HepG2 (cell line): ENCODE measurements around the gene MAP3K2. TPM values are rescaled to one million over a fixed set of nuclear protein-coding genes. Genes with fewer than 3 reads are reported as not detected.

Experiments used
- BCL6 ChIP-seq: IDR thresholded peaks from 2 replicates; pipeline ENCODE4 v1.6.1; 2016; ENCODE audit warnings: missing genetic modification reagents, missing compliant biosample characterization
- CENPBD1 ChIP-seq: sonication (generic); formaldehyde crosslinking; IDR thresholded peaks from 2 replicates; pipeline ENCODE4 v1.8.0; 2022; ENCODE audit warnings: missing genetic modification reagents, low read depth, mild to moderate bottlenecking, borderline replicate concordance
- DNMT3B ChIP-seq: conservative IDR thresholded peaks from 2 replicates; pipeline ENCODE4 v1.6.1; 2016; ENCODE audit warnings: missing biosample characterization, control low read depth
- E2F1 ChIP-seq: sonication (generic); formaldehyde crosslinking; IDR thresholded peaks from 2 replicates; pipeline ENCODE4 v1.5.0; 2020; ENCODE audit warnings: missing genetic modification reagents
- E2F2 ChIP-seq: sonication (generic); formaldehyde crosslinking; IDR thresholded peaks from 2 replicates; pipeline ENCODE4 v1.4.0; 2020; ENCODE audit warnings: missing genetic modification reagents, borderline replicate concordance
- HMG20B ChIP-seq: conservative IDR thresholded peaks from 2 replicates; pipeline ENCODE4 v1.6.1; 2016; ENCODE audit warnings: missing genetic modification reagents, missing compliant biosample characterization
- IRF9 ChIP-seq: sonication (generic); formaldehyde crosslinking; IDR thresholded peaks from 2 replicates; pipeline ENCODE4 v1.8.0; 2022; ENCODE audit warnings: missing genetic modification reagents, mild to moderate bottlenecking, borderline replicate concordance
- JUNB ChIP-seq: sonication (generic); formaldehyde crosslinking; IDR thresholded peaks from 2 replicates; pipeline ENCODE4 v1.8.0; 2022; ENCODE audit warnings: missing genetic modification reagents, mild to moderate bottlenecking, borderline replicate concordance
- MLXIP ChIP-seq: sonication (generic); formaldehyde crosslinking; IDR thresholded peaks from 2 replicates; pipeline ENCODE4 v1.9.0; 2021; ENCODE audit warnings: missing genetic modification reagents, borderline replicate concordance
- PATZ1 ChIP-seq: sonication (generic); formaldehyde crosslinking; IDR thresholded peaks from 2 replicates; pipeline ENCODE4 v1.4.0; 2020; ENCODE audit warnings: missing genetic modification reagents
- ZNF274 ChIP-seq: sonication (generic); formaldehyde crosslinking; IDR thresholded peaks from 2 replicates; pipeline ENCODE4 v1.5.1; 2020; ENCODE audit warnings: mild to moderate bottlenecking, missing genetic modification reagents
- ZNF441 ChIP-seq: sonication (generic); formaldehyde crosslinking; IDR thresholded peaks from 2 replicates; pipeline ENCODE4 v1.7.0; 2021; ENCODE audit warnings: missing genetic modification reagents, borderline replicate concordance
- ZNF451 ChIP-seq: sonication (generic); formaldehyde crosslinking; IDR thresholded peaks from 2 replicates; pipeline ENCODE4 v1.5.0; 2020; ENCODE audit warnings: mild to moderate bottlenecking, missing genetic modification reagents
- ZNF460 ChIP-seq: sonication (generic); formaldehyde crosslinking; IDR thresholded peaks from 2 replicates; pipeline ENCODE4 v1.5.1; 2020; ENCODE audit warnings: missing genetic modification reagents, mild to moderate bottlenecking, borderline replicate concordance
- ZNF792 ChIP-seq: IDR thresholded peaks from 2 replicates; pipeline ENCODE4 v1.6.1; 2016
- polyA plus RNA-seq, 8 experiments: library from polyadenylated mRNA; depleted of rRNA in 3 of 8; stranded (reverse) in 7 of 8; unstranded in 1 of 8; fragments of >200 nt; fragmentation: Illumina TruSeq in 4 of 8; extraction: Trizol in 4 of 8; gene quantifications; 2 replicates each; pipeline versions ENCODE4 v1.2.1 to v1.2.3, GENCODE V29; 2011 to 2016; ENCODE audit warnings: low read depth in 4 of 8, missing spikeins in 1 of 8, mixed read lengths in 1 of 8; ENCODE audit not compliant: insufficient read depth in 1 of 8
- total RNA-seq, 5 experiments: library from RNA; depleted of rRNA; stranded (reverse); fragments of >200 nt; fragmentation: Illumina TruSeq; extraction: Trizol; gene quantifications; 2 replicates each; pipeline ENCODE4 v1.2.3, GENCODE V29; 2016; ENCODE audit warnings: low read depth in 1 of 5

Gene MAP3K2
- total and polyA plus RNA-seq, 2 of the 13 experiments (the other 11 are each of a cell fraction or from before 2014, with no cell fraction given) = 12.2 to 37.2 TPM

GRCh38 chr2:127408004-127408806 lies 20.4 kb upstream of the MAP3K2 start (continued):
- TF ChIP-seq CENPBD1 (no peak; the same call in 1 of the 2 replicates), ZNF792 (CRISPR knock-in tag) (no peak; the same call in 1 of the 2 replicates), ZNF441 (CRISPR knock-in tag) (0 out of 2 replicates have a peak, but pooled peaks have one; percentile 29), BCL6 (CRISPR knock-in tag) (peak; percentile 41; the same call in 1 of the 2 replicates), ZNF451 (CRISPR knock-in tag) (no peak), MLXIP (no peak), PATZ1 (CRISPR knock-in tag) (peak; percentile 70), E2F2 (CRISPR knock-in tag) (no peak), HMG20B (CRISPR knock-in tag) (no peak), IRF9 (CRISPR knock-in tag) (peak; percentile 92), JUNB (CRISPR knock-in tag) (peak; percentile 82; the same call in 1 of the 2 replicates), E2F1 (CRISPR knock-in tag) (no peak), ZNF460 (CRISPR knock-in tag) (no peak), ZNF274 (peak; percentile 5; the same call in 1 of the 2 replicates), DNMT3B (no peak)
